HuH-7 (cell line): ENCODE results near the gene FAM117B.

Experiments
- DNase-seq: peaks from one replicate; pipeline ENCODE4 v3.0.0; 2011; ENCODE audit warnings: low spot score

The FAM117B gene

GRCh38 chr2:202634556-202635427 is at the start of gene FAM117B:
Gene FAM117B, plus strand, starts transcription at chr2:202634969. Its CDS starts 219 bp downstream, at chr2:202635188.
- DNase-seq = peak; percentile 97

GRCh38 chr2:202588647-202589581 is 45.9 kb upstream of the FAM117B start:
- peak; percentile 67 for DNase-seq

GRCh38 chr2:202589582-202589949 is 45.2 kb upstream of the FAM117B start:
- no peak for DNase-seq

- no peak for DNase-seq
Observed at GRCh38 chr2:202592566-202592965, 42.2 kb upstream of the FAM117B start.

- no peak for DNase-seq
Observed at GRCh38 chr2:202599105-202599504, 35.7 kb upstream of the FAM117B start.

- DNase-seq = no peak
Observed at GRCh38 chr2:202599911-202600310, 34.9 kb upstream of the FAM117B start.

- DNase-seq = no peak
Observed at GRCh38 chr2:202604699-202605098, 30.1 kb upstream of the FAM117B start.

GRCh38 chr2:202605174-202605573 is 29.6 kb upstream of the FAM117B start:
- DNase-seq = no peak

GRCh38 chr2:202608142-202608852 is 26.5 kb upstream of the FAM117B start:
- no peak for DNase-seq

- DNase-seq = no peak
Observed at GRCh38 chr2:202609381-202610145, 25.2 kb upstream of the FAM117B start.

- DNase-seq = no peak
Observed at GRCh38 chr2:202610380-202610779, 24.4 kb upstream of the FAM117B start.

- no peak for DNase-seq
Observed at GRCh38 chr2:202612145-202612544, 22.6 kb upstream of the FAM117B start.

GRCh38 chr2:202613479-202613878 is 21.3 kb upstream of the FAM117B start:
- no peak for DNase-seq

GRCh38 chr2:202624133-202624532 is 10.6 kb upstream of the FAM117B start:
- DNase-seq = no peak

- no peak for DNase-seq
Observed at GRCh38 chr2:202627042-202627441, 7.7 kb upstream of the FAM117B start.

GRCh38 chr2:202628646-202629198 is 6.0 kb upstream of the FAM117B start:
- no peak for DNase-seq

- DNase-seq = no peak
Observed at GRCh38 chr2:202632682-202633290, 2.0 kb upstream of the FAM117B start.

- no peak for DNase-seq
Observed at GRCh38 chr2:202633470-202633869, 1.3 kb upstream of the FAM117B start.

- DNase-seq = peak; percentile 91
Observed at GRCh38 chr2:202635428-202636212, 851 bp downstream of the FAM117B start.

GRCh38 chr2:202636213-202636513 is 1.4 kb downstream of the FAM117B start:
- no peak for DNase-seq
